HFFc6 (cell line): ENCODE results near the gene GPR33. TPM values are rescaled to one million over a fixed set of nuclear protein-coding genes. Genes with fewer than 3 reads are reported as not detected.

Experiments used
- DNase-seq: peaks from one replicate; pipeline ENCODE4 v3.0.0-alpha.2; 2018
- H3K27ac Mint-ChIP-seq: 2 replicates; pipeline ENCODE4 v1.8.0; 2020; ENCODE audit warnings: mild to moderate bottlenecking, mixed read lengths
- H3K27me3 Mint-ChIP-seq: 2 replicates; pipeline ENCODE4 v1.8.0; 2021; ENCODE audit warnings: mild to moderate bottlenecking, moderate library complexity, mixed read lengths; ENCODE audit not compliant: insufficient read depth
- H3K36me3 Mint-ChIP-seq: 2 replicates; pipeline ENCODE4 v1.8.0; 2021; ENCODE audit warnings: low read depth, mixed read lengths
- H3K4me1 Mint-ChIP-seq: 2 replicates; pipeline ENCODE4 v1.8.0; 2020; ENCODE audit warnings: low read depth, mixed read lengths
- H3K4me3 Mint-ChIP-seq: 2 replicates; pipeline ENCODE4 v1.8.0; 2020; ENCODE audit warnings: mild to moderate bottlenecking, moderate library complexity, mixed read lengths
- H3K9me3 Mint-ChIP-seq: 2 replicates; pipeline ENCODE4 v1.8.0; 2020; ENCODE audit warnings: mild to moderate bottlenecking, mixed read lengths
- CTCF ChIP-seq: fragments of 200-600 bp; sonication (generic); IDR thresholded peaks from 2 replicates; pipeline ENCODE4 v1.5.0; 2021; ENCODE audit warnings: antibody characterized with exemption, mild to moderate bottlenecking
- long read RNA-seq: library from polyadenylated mRNA; unstranded; transcript quantifications from one replicate; pipeline ENCODE4 v2.0.0, GENCODE V29; 2019
- total RNA-seq, 6 experiments: library from RNA; stranded (reverse); fragmentation: NEBNext Ultra II Directional; extraction: Animal tissue kit (Norgen Biotek cat#: 25700); gene quantifications; 2 replicates in 1 of 6; 3 replicates in 5 of 6; pipeline ENCODE4 v1.2.3, GENCODE V29; 2021

Gene GPR33, protein sequence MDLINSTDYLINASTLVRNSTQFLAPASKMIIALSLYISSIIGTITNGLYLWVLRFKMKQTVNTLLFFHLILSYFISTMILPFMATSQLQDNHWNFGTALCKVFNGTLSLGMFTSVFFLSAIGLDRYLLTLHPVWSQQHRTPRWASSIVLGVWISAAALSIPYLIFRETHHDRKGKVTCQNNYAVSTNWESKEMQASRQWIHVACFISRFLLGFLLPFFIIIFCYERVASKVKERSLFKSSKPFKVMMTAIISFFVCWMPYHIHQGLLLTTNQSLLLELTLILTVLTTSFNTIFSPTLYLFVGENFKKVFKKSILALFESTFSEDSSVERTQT
- total RNA-seq = not detected
- long read RNA-seq = 0 reads

DNA sequence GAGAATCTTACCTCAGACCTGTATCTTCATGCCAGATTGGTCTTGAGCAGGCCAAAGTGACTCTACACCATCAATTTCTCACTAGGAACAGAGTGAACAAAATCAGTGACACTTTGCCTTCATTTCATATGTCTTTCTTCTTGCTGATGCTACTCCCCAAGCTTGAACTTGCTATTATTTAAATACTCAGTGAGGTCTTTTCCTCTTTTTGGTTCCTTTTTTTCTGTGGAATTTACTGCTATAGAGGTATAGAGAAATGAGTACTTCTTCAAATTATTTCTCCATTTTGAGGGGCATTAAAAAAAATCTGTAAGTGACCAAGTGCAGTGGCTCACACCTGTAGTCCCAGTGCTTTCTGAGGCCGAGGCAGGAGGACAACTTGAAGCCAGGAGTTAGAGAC is at the start of gene GPR33:
Gene GPR33, minus strand, starts transcription at position 154 of the 400 bp plus-strand sequence. CDS start 4,074 bp downstream, outside the sequence.
- no peaks in the 10 kb centered on the region for H3K4me1 Mint-ChIP-seq
- H3K27ac Mint-ChIP-seq = no peak within 1 kb of the TSS
- TF ChIP-seq CTCF = no peak
- H3K27me3 Mint-ChIP-seq = peaks cover 24% of the 10 kb centered on the region
- DNase-seq = no peak
- H3K9me3 Mint-ChIP-seq = no peaks in the 10 kb centered on the region
- H3K4me3 Mint-ChIP-seq = no peak within 1 kb of the TSS
- no peaks in the 10 kb centered on the region for H3K36me3 Mint-ChIP-seq

GRCh38 chr14:31536201-31536960 is 48.5 kb upstream of the GPR33 start:
- no peaks in the 10 kb centered on the region for H3K9me3 Mint-ChIP-seq
- no peak overlapping the region for H3K4me3 Mint-ChIP-seq
- TF ChIP-seq CTCF = no peak
- DNase-seq = no peak
- no peak overlapping the region for H3K27ac Mint-ChIP-seq
- no peaks in the 10 kb centered on the region; the same call in 1 of the 2 replicates for H3K4me1 Mint-ChIP-seq
- no peaks in the 10 kb centered on the region; the same call in none of the 2 replicates for H3K27me3 Mint-ChIP-seq
- H3K36me3 Mint-ChIP-seq = no peaks in the 10 kb centered on the region

GRCh38 chr14:31530136-31530535 is 42.3 kb upstream of the GPR33 start:
- H3K36me3 Mint-ChIP-seq = no peaks in the 10 kb centered on the region
- DNase-seq = no peak
- no peak for TF ChIP-seq CTCF
- no peaks in the 10 kb centered on the region for H3K9me3 Mint-ChIP-seq
- H3K4me1 Mint-ChIP-seq = peaks cover 7% of the 10 kb centered on the region; the same call in 1 of the 2 replicates
- H3K4me3 Mint-ChIP-seq = no peak overlapping the region
- no peak overlapping the region for H3K27ac Mint-ChIP-seq
- peaks cover 9% of the 10 kb centered on the region for H3K27me3 Mint-ChIP-seq

DNA sequence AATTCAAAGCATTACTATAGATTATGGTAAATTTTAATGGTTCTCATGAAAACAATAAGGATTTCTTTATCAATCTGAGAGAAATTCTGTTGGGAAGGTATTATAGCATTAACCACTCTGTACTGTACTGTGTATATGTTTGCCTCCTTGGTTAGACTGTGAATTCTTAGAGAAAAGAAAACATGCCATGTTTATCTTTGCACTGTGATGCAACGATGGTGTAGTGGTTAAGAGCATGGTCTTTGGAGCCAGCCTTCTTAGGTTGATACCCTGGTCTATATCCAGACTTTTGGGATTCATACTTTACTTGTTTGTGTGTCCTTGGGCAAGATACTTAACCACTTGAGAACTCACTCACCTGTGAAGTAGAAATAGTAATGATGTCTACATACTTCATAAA is 41.2 kb upstream of the GPR33 start:
- Mint-ChIP-seq H3K27me3 (peaks cover 14% of the 10 kb centered on the region), H3K4me1 (peaks cover 7% of the 10 kb centered on the region; the same call in 1 of the 2 replicates), H3K27ac (no peak overlapping the region), H3K36me3 (no peaks in the 10 kb centered on the region), H3K4me3 (no peak overlapping the region), H3K9me3 (no peaks in the 10 kb centered on the region)
- no peak for TF ChIP-seq CTCF
- no peak for DNase-seq

DNA sequence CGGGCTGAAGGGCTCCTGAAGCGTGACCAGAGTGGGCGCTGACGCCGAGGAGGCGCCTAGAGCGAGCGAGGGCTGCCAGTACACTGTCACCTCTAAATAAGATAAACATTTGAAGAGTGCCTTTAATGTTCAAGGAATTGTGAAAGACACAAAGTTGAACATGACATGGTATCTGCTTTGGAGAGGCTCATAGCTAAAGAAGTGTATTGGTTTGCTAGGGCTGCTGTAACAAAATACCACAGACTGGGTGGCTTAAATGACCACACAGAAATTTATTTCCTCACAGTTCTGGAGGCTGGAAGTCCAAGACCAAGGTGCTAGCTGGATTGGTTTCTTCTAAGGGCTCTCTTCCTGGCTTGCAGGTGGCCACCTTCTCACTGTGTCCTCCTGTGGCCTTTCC is 39.7 kb upstream of the GPR33 start:
- DNase-seq = no peak
- Mint-ChIP-seq H3K27me3 (peaks cover 18% of the 10 kb centered on the region), H3K4me3 (no peak overlapping the region), H3K36me3 (no peaks in the 10 kb centered on the region), H3K27ac (no peak overlapping the region), H3K9me3 (no peaks in the 10 kb centered on the region), H3K4me1 (peaks cover 7% of the 10 kb centered on the region; the same call in 1 of the 2 replicates)
- no peak for TF ChIP-seq CTCF
